ENCODE data around the gene CTTNBP2NL. TPM values are rescaled to one million over a fixed set of nuclear protein-coding genes. Genes with fewer than 3 reads are reported as not detected.

Gene CTTNBP2NL
- total RNA-seq, 1 experiment from 2014 or later: 38.8 TPM

GRCh38 chr1:112508278-112509004 is 112.4 kb downstream of the CTTNBP2NL start, which contains the start of gene WNT2B:
WNT2B (plus strand) TSS chr1:112508965; CDS start chr1:112509263, 298 bp downstream.
- Histone ChIP-seq H3K79me2 (ENCODE audit: insufficient read depth, low read length) (no peaks in the 10 kb centered on the region), H2BK120ac (ENCODE audit: low read depth, low read length, poor library complexity, severe bottlenecking) (no peak within 1 kb of the TSS), H3K27me3 (ENCODE audit: insufficient read depth, low read length) (peaks cover 49% of the 10 kb centered on the region), H4K91ac (ENCODE audit: insufficient read length, low read depth, low read length) (no peak within 1 kb of the TSS), H3K79me1 (ENCODE audit: insufficient read depth, low read depth, low read length, poor library complexity, severe bottlenecking) (no peaks in the 10 kb centered on the region), H3K56ac (ENCODE audit: insufficient read length, low read depth, low read length) (no peak within 1 kb of the TSS), H2BK20ac (ENCODE audit: low read depth, low read length, poor library complexity, severe bottlenecking) (no peak within 1 kb of the TSS), H3K14ac (ENCODE audit: insufficient read depth, low read length) (no peak within 1 kb of the TSS), H3K18ac (ENCODE audit: insufficient read length, low read depth, low read length) (no peak within 1 kb of the TSS), H4K8ac (replicated peaks; ENCODE audit: insufficient read length, low read depth, low read length) (no peak within 1 kb of the TSS), H2AK5ac (ENCODE audit: insufficient read length, low read length) (no peak within 1 kb of the TSS), H2BK12ac (ENCODE audit: insufficient read length, low read depth, low read length) (no peak within 1 kb of the TSS), H2BK15ac (ENCODE audit: low read depth, low read length) (no peak within 1 kb of the TSS), H3K9me3 (ENCODE audit: control insufficient read depth, low read depth, low read length) (no peaks in the 10 kb centered on the region), H4K5ac (ENCODE audit: insufficient read length, low read depth, low read length) (no peak within 1 kb of the TSS), H3K4me2 (ENCODE audit: insufficient read depth, insufficient read length, low read length) (peak within 1 kb of the TSS; percentile 93), H2AFZ (ENCODE audit: low read length) (no peak within 1 kb of the TSS), H3K23me2 (ENCODE audit: insufficient read length, low read depth, low read length, poor library complexity, severe bottlenecking) (peaks cover 24% of the 10 kb centered on the region), H3K27ac (ENCODE audit: insufficient read length, low read depth, low read length) (no peak within 1 kb of the TSS), H3K4me1 (ENCODE audit: insufficient read depth, low read length) (0 out of 2 replicates have a peak, but pooled peaks cover 3% of the 10 kb centered on the region), H3K9ac (ENCODE audit: extremely low read depth, insufficient read length, low read length) (no peak within 1 kb of the TSS), H3K23ac (ENCODE audit: insufficient read length, low read depth, low read length) (no peak within 1 kb of the TSS), H3K4ac (ENCODE audit: low read depth, low read length) (no peak within 1 kb of the TSS), H2BK5ac (ENCODE audit: insufficient read length, low read length) (no peak within 1 kb of the TSS), H4K20me1 (ENCODE audit: control insufficient read depth, insufficient read depth, insufficient read length) (no peaks in the 10 kb centered on the region), H3T11ph (ENCODE audit: low read length) (no peak within 1 kb of the TSS)
- no peak for TF ChIP-seq CTCF (conservative IDR thresholded peaks at IDR 0.05)
- Mint-ChIP-seq H3K9me3 (no peaks in the 10 kb centered on the region; a peak in 1 of 5 replicates), H3K27me3 (ENCODE audit: low read depth) (peaks cover 94% of the 10 kb centered on the region), H3K27ac (no peak within 1 kb of the TSS), H3K4me3 (peak within 1 kb of the TSS; percentile 70 to 88), H3K36me3 (ENCODE audit: insufficient read depth in 1 of 3, low read depth in 3 of 3) (no peaks in the 10 kb centered on the region), H3K4me1 (peaks cover 20 to 45% of the 10 kb centered on the region in 2 experiments)
- no CpG with 5 or more reads among the region's 69 CpGs for whole genome bisulfite sequencing (ENCODE audit: extremely low coverage, insufficient read length, low lambda C conversion rate)
- DNase-seq: peak; percentile 76
